H1 (cell line): ENCODE results near the gene TFB1M. TPM values are rescaled to one million over a fixed set of nuclear protein-coding genes. Genes with fewer than 3 reads are reported as not detected.

Experiments
- CTCF ChIA-PET: fragments of 300-600 bp; sonication (Branson Sonifier 250); formaldehyde crosslinking; loops from one replicate; lab custom pipeline; 2021; ENCODE audit not compliant: partially characterized antibody; lab: Charles Lee
- POLR2A ChIA-PET: fragments of 300-600 bp; sonication (Branson Sonifier 250); formaldehyde crosslinking; loops from one replicate; lab custom pipeline; 2021; ENCODE audit warnings: inconsistent platforms; ENCODE audit not compliant: partially characterized antibody; lab: Charles Lee
- DNase-seq, 2 experiments: peaks; one replicate each; pipeline versions ENCODE4 v3.0.0 to v3.0.0-alpha.2; 2010 to 2022; ENCODE audit warnings: low spot score in 2 of 2, low read depth in 1 of 2, mixed read lengths in 1 of 2
- FAIRE-seq: peaks from 2 replicates; lab custom pipeline; 2011; peaks lifted over from hg19 to GRCh38; lab: Jason Lieb, UNC
- H2AFZ ChIP-seq: 2 replicates; pipeline ENCODE4 v1.8.1; 2012; ENCODE audit warnings: low read length, inconsistent platforms
- H2AK5ac ChIP-seq: 2 replicates; pipeline ENCODE4 v1.6.1; 2013; ENCODE audit warnings: low read depth, low read length
- H2BK120ac ChIP-seq: replicated peaks from 2 replicates; pipeline ENCODE3; 2013; ENCODE audit warnings: low read depth, low read length, inconsistent platforms
- H2BK12ac ChIP-seq: 2 replicates; pipeline ENCODE4 v1.6.1; 2013; ENCODE audit warnings: low read depth, low read length
- H2BK15ac ChIP-seq: 2 replicates; pipeline ENCODE4 v1.6.1; 2013; ENCODE audit warnings: low read length
- H2BK20ac ChIP-seq: 2 replicates; pipeline ENCODE4 v1.6.1; 2013; ENCODE audit warnings: low read length
- H2BK5ac ChIP-seq: 2 replicates; pipeline ENCODE4 v1.6.1; 2013; ENCODE audit warnings: low read depth, low read length
- H3K14ac ChIP-seq: 2 replicates; pipeline ENCODE4 v1.6.1; 2013; ENCODE audit warnings: inconsistent platforms; ENCODE audit not compliant: insufficient read length
- H3K18ac ChIP-seq: 2 replicates; pipeline ENCODE4 v1.6.1; 2013; ENCODE audit warnings: low read length; ENCODE audit errors: extremely low read depth
- H3K23ac ChIP-seq: 2 replicates; pipeline ENCODE4 v1.6.1; 2013; ENCODE audit warnings: inconsistent platforms; ENCODE audit not compliant: insufficient read length
- H3K23me2 ChIP-seq: 2 replicates; pipeline ENCODE4 v1.6.1; 2013; ENCODE audit warnings: low read depth, low read length
- H3K27ac ChIP-seq: 2 replicates; pipeline ENCODE4 v1.6.1; 2011; ENCODE audit warnings: low read depth, low read length, inconsistent platforms
- H3K27me3 ChIP-seq, 4 experiments: replicated peaks in 1 of 4; 1 replicate in 1 of 4; 2 replicates in 3 of 4; pipeline versions ENCODE4 v1.6.1 to v1.8.1; 2011 to 2013; ENCODE audit warnings: low read length in 3 of 4, mild to moderate bottlenecking in 3 of 4, inconsistent platforms in 2 of 4, mixed read lengths in 2 of 4, moderate library complexity in 1 of 4; ENCODE audit not compliant: control insufficient read depth in 3 of 4, insufficient read depth in 3 of 4; ENCODE audit errors: extremely low read depth in 1 of 4
- H3K36me3 ChIP-seq, 4 experiments: 2 replicates each; pipeline versions ENCODE4 v1.6.1 to v1.8.1; 2011 to 2013; ENCODE audit warnings: mild to moderate bottlenecking in 4 of 4, low read length in 3 of 4, moderate library complexity in 2 of 4, control low read depth in 1 of 4, inconsistent platforms in 1 of 4; ENCODE audit not compliant: insufficient read depth in 4 of 4, control insufficient read depth in 2 of 4
- H3K4ac ChIP-seq: replicated peaks from 2 replicates; pipeline ENCODE3; 2013; ENCODE audit warnings: low read length, low read depth, mixed read lengths, inconsistent platforms; ENCODE audit not compliant: insufficient read length
- H3K4me1 ChIP-seq, 4 experiments: replicated peaks in 1 of 4; 1 replicate in 1 of 4; 2 replicates in 3 of 4; pipeline versions ENCODE4 v1.6.1 to v1.8.1; 2011 to 2013; ENCODE audit warnings: low read length in 3 of 4, inconsistent platforms in 2 of 4, mixed read lengths in 1 of 4; ENCODE audit not compliant: insufficient read depth in 4 of 4, control insufficient read depth in 3 of 4
- H3K4me2 ChIP-seq, 2 experiments: 2 replicates each; pipeline versions ENCODE4 v1.6.1 to v1.8.1; 2011 to 2013; ENCODE audit warnings: low read depth in 2 of 2, low read length in 2 of 2, control low read depth in 1 of 2, inconsistent platforms in 1 of 2, mild to moderate bottlenecking in 1 of 2; ENCODE audit not compliant: insufficient read depth in 1 of 2
- H3K4me3 ChIP-seq, 4 experiments: fragments of 200-600, 300-600 bp in 1 of 4; sonication (generic), shearing (Covaris generic), sonication (Bioruptor Twin) in 1 of 4; 2 replicates each; pipeline versions ENCODE4 v1.5.1 to v1.8.1; 2011 to 2016; ENCODE audit warnings: low read length in 4 of 4, low read depth in 3 of 4, control low read depth in 2 of 4, inconsistent platforms in 2 of 4, mild to moderate bottlenecking in 2 of 4, mixed read lengths in 1 of 4, moderate library complexity in 1 of 4; ENCODE audit not compliant: insufficient read depth in 2 of 4; ENCODE audit errors: extremely low read depth in 1 of 4
- H3K56ac ChIP-seq: replicated peaks from 2 replicates; pipeline ENCODE3; 2013; ENCODE audit warnings: low read depth, mild to moderate bottlenecking, mixed read lengths, low read length, inconsistent platforms; ENCODE audit not compliant: insufficient read length
- H3K79me1 ChIP-seq: 2 replicates; pipeline ENCODE4 v1.6.1; 2013; ENCODE audit warnings: low read depth, low read length, control low read depth
- H3K79me2 ChIP-seq, 2 experiments: 2 replicates each; pipeline versions ENCODE4 v1.6.1 to v1.8.1; 2012 to 2013; ENCODE audit warnings: low read length in 2 of 2, mild to moderate bottlenecking in 2 of 2, inconsistent platforms in 1 of 2; ENCODE audit not compliant: insufficient read depth in 2 of 2, control insufficient read depth in 1 of 2
- H3K9ac ChIP-seq, 4 experiments: replicated peaks in 1 of 4; 1 replicate in 1 of 4; 2 replicates in 3 of 4; pipeline versions ENCODE4 v1.6.1 to v1.8.1; 2011 to 2013; ENCODE audit warnings: low read depth in 3 of 4, low read length in 3 of 4, control low read depth in 2 of 4, mild to moderate bottlenecking in 2 of 4, moderate library complexity in 2 of 4, inconsistent platforms in 1 of 4; ENCODE audit errors: extremely low read depth in 1 of 4
- H3K9me3 ChIP-seq, 2 experiments: 2 replicates each; pipeline versions ENCODE4 v1.6.1 to v1.8.1; 2012 to 2013; ENCODE audit warnings: mild to moderate bottlenecking in 2 of 2, moderate library complexity in 2 of 2, control low read depth in 1 of 2, inconsistent platforms in 1 of 2, low read depth in 1 of 2, low read length in 1 of 2, mixed read lengths in 1 of 2; ENCODE audit not compliant: insufficient read depth in 2 of 2
- H4K20me1 ChIP-seq, 2 experiments: replicated peaks in 1 of 2; 2 replicates each; pipeline versions ENCODE3 to v1.8.1; 2011 to 2013; ENCODE audit warnings: inconsistent platforms in 2 of 2, low read length in 2 of 2, mild to moderate bottlenecking in 1 of 2; ENCODE audit not compliant: insufficient read depth in 2 of 2, control insufficient read depth in 1 of 2
- H4K5ac ChIP-seq: 2 replicates; pipeline ENCODE4 v1.6.1; 2013; ENCODE audit warnings: low read length, low read depth, mixed read lengths, inconsistent platforms; ENCODE audit not compliant: insufficient read length
- H4K8ac ChIP-seq: 2 replicates; pipeline ENCODE4 v1.8.0; 2013; ENCODE audit warnings: mild to moderate bottlenecking, moderate library complexity, low read length, inconsistent platforms; ENCODE audit not compliant: insufficient read depth; ENCODE audit errors: extremely low read depth
- H4K91ac ChIP-seq: replicated peaks from 2 replicates; pipeline ENCODE3; 2013; ENCODE audit warnings: low read length, mixed read lengths, inconsistent platforms; ENCODE audit not compliant: insufficient read length
- BRCA1 ChIP-seq: IDR thresholded peaks from 2 replicates; pipeline ENCODE4 v1.6.1; 2012; ENCODE audit warnings: low read depth, low read length, improper control_type of control experiment
- CBX5 ChIP-seq: fragments of 300-800, 300-1000 bp; sonication (generic); IDR thresholded peaks from 2 replicates; pipeline ENCODE4 v1.7.1; 2016; ENCODE audit warnings: antibody characterized with exemption, low read length, low read depth
- FOSL1 ChIP-seq: IDR thresholded peaks from 2 replicates; pipeline ENCODE4 v1.6.1; 2011; ENCODE audit warnings: mild to moderate bottlenecking, low read depth, low read length, moderate library complexity; ENCODE audit not compliant: insufficient read depth
- HDAC2 ChIP-seq, 2 experiments: fragments of 300-600 bp in 1 of 2; sonication (generic) in 1 of 2; IDR thresholded peaks; 2 replicates each; pipeline ENCODE4 v1.6.1; 2011 to 2012; ENCODE audit warnings: low read depth in 2 of 2, low read length in 2 of 2, mild to moderate bottlenecking in 2 of 2, moderate library complexity in 2 of 2, borderline replicate concordance in 1 of 2, inconsistent platforms in 1 of 2
- KDM5A ChIP-seq: fragments of 200-600 bp; IDR thresholded peaks from 2 replicates; pipeline ENCODE4 v1.7.1; 2012; ENCODE audit warnings: mild to moderate bottlenecking, low read length, inconsistent platforms, mixed read lengths
- POLR2A ChIP-seq, 2 experiments: IDR thresholded peaks; 1 replicate in 1 of 2; 2 replicates in 1 of 2; pipeline ENCODE4 v1.6.1; 2011; ENCODE audit warnings: low read depth in 2 of 2, low read length in 2 of 2, mild to moderate bottlenecking in 2 of 2; ENCODE audit errors: control extremely low read depth in 1 of 2
- POLR2AphosphoS5 ChIP-seq: IDR thresholded peaks from 2 replicates; pipeline ENCODE4 v1.6.1; 2011; ENCODE audit warnings: low read depth, low read length
- SIX5 ChIP-seq: IDR thresholded peaks from 2 replicates; pipeline ENCODE4 v1.6.1; 2011; ENCODE audit warnings: mild to moderate bottlenecking, low read depth, low read length
- SP4 ChIP-seq: IDR thresholded peaks from 2 replicates; pipeline ENCODE4 v1.6.1; 2012; ENCODE audit warnings: low read length, inconsistent platforms
- SUZ12 ChIP-seq: fragments of 200-600 bp; sonication (generic); IDR thresholded peaks from 2 replicates; pipeline ENCODE4 v1.6.1; 2012; ENCODE audit warnings: mild to moderate bottlenecking, inconsistent platforms, low read length, moderate library complexity, mixed read lengths
- TCF12 ChIP-seq: IDR thresholded peaks from 2 replicates; pipeline ENCODE4 v1.6.1; 2011; ENCODE audit warnings: low read depth, mild to moderate bottlenecking, low read length
- ZNF274 ChIP-seq: IDR thresholded peaks from 2 replicates; pipeline ENCODE4 v1.7.0; 2012; ENCODE audit warnings: low read length, borderline replicate concordance; ENCODE audit errors: extremely low read depth
- WGBS, 2 experiments: shearing (Covaris generic) in 1 of 2; methylation state at CpG; one replicate each; pipeline versions ENCODE4 v1.1.6 to v1.1.7; 2013 to 2015; ENCODE audit warnings: low lambda C conversion rate in 2 of 2, mixed read lengths in 2 of 2, inconsistent platforms in 1 of 2, low coverage in 1 of 2, missing lambda C conversion rate in 1 of 2; ENCODE audit not compliant: insufficient replicate concordance in 2 of 2, insufficient coverage in 1 of 2, insufficient read length in 1 of 2; ENCODE audit errors: extremely low coverage in 1 of 2, missing lambda C conversion rate in 1 of 2; 5-methylcytosine and 5-hydroxymethylcytosine counted together
- polyA plus RNA-seq, 7 experiments: library from polyadenylated mRNA; depleted of rRNA in 3 of 7; stranded (reverse) in 5 of 7; unstranded in 2 of 7; fragments of >200 nt in 5 of 7; fragments of 200-250 nt in 2 of 7; gene quantifications; 1 replicate in 5 of 7; 2 replicates in 1 of 7; 4 replicates in 1 of 7; pipeline versions ENCODE4 v1.2.1 to v1.2.3, GENCODE V29; 2011 to 2013; ENCODE audit warnings: missing spikeins in 2 of 7, mixed read lengths in 2 of 7
- total RNA-seq: library from RNA; stranded (reverse); fragmentation: NEBNext Ultra II Directional; extraction: Animal tissue kit (Norgen Biotek cat#: 25700); gene quantifications from 2 replicates; pipeline ENCODE4 v1.2.1, GENCODE V29; 2021
- TF ChIP-seq, protein P1 (sequence below): IDR thresholded peaks from 2 replicates; pipeline ENCODE4 v1.6.1; 2011; ENCODE audit warnings: low read depth, mild to moderate bottlenecking, low read length; ENCODE audit not compliant: insufficient read depth
- TF ChIP-seq, protein P2 (sequence below): IDR thresholded peaks from 2 replicates; pipeline ENCODE4 v1.6.1; 2011; ENCODE audit warnings: low read length, improper control_type of control experiment

TFB1M gene
- total and polyA plus RNA-seq, 2 of the 8 experiments (the other 6 are each of a cell fraction or from before 2014, with no cell fraction given) = 28.2 to 49.4 TPM

DNA sequence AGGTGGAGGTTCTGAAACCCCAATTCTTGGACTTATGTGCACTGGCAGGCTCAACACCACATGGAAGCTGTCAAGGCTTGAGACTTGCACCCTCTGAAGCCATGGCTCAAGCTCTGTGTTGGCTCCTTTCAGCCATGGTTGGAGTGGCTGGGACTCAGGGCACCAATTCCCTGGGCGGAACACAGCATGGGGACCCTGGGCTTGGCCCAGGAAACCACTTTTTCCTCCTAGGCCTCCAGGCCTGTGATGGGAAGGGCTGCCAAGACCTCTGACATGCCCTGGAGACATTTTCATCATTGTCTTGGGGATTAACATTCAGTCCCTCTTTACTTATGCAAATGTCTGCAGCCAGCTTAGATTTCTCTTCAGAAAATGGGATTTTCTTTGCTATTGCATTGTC is 76.7 kb downstream of the TFB1M start:
- Histone ChIP-seq H2BK20ac (no peak overlapping the region), H3K9ac (no peak overlapping the region), H3K18ac (no peak overlapping the region), H3K36me3 (peaks cover 0 to 12% (median 3%) of the 10 kb centered on the region in 4 experiments; a peak in 3 of 8 replicates), H4K5ac (no peak overlapping the region), H3K27ac (no peak overlapping the region), H3K14ac (no peak overlapping the region), H2AK5ac (no peak overlapping the region), H3K56ac (no peak overlapping the region), H4K91ac (no peak overlapping the region), H3K4ac (no peak overlapping the region), H2BK120ac (no peak overlapping the region), H4K8ac (no peak overlapping the region), H3K23me2 (no peaks in the 10 kb centered on the region), H3K27me3 (no peaks in the 10 kb centered on the region), H3K4me3 (no peak overlapping the region), H3K79me2 (no peaks in the 10 kb centered on the region), H3K4me1 (0 out of 7 replicates have a peak, but pooled peaks cover 0 to 4% (median 0%) of the 10 kb centered on the region in 4 experiments), H2BK5ac (no peak overlapping the region), H2AFZ (no peak overlapping the region), H3K4me2 (no peak overlapping the region), H2BK15ac (no peak overlapping the region), H3K23ac (no peak overlapping the region), H4K20me1 (no peaks in the 10 kb centered on the region), H3K79me1 (no peaks in the 10 kb centered on the region), H3K9me3 (peaks cover 13 to 19% of the 10 kb centered on the region in 2 experiments), H2BK12ac (no peak overlapping the region)
- ChIA-PET CTCF (interaction anchor here (2.2 to 5.6 kb wide), 2 partner anchors 9 to 59 kb away, joined by 6 to 48 read pairs; no protein-coding TSS in a partner anchor), POLR2A (no interaction called here)
- 100% methylated on average over 1 of the region's 1 CpG; no CpG with 5 or more reads in 1 of the 2 experiments for WGBS, 2 experiments
- no peak for DNase-seq
- no peak for FAIRE-seq
- TF ChIP-seq POLR2AphosphoS5 (no peak), SUZ12 (no peak), TCF12 (no peak), SIX5 (no peak), ZNF274 (no peak), BRCA1 (no peak), SP4 (no peak), CBX5 (no peak), POLR2A (IDR thresholded peaks at IDR 0.05; ENCODE audit: control extremely low read depth in 1 of 2, low read depth in 2 of 2, low read length in 2 of 2) (no peak), HDAC2 (IDR thresholded peaks at IDR 0.05; ENCODE audit: borderline replicate concordance in 1 of 2, low read depth in 2 of 2, low read length in 2 of 2) (no peak), KDM5A (no peak), FOSL1 (no peak)
- TF ChIP-seq, protein P1, sequence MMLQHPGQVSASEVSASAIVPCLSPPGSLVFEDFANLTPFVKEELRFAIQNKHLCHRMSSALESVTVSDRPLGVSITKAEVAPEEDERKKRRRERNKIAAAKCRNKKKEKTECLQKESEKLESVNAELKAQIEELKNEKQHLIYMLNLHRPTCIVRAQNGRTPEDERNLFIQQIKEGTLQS = no peak
- TF ChIP-seq, protein P2, sequence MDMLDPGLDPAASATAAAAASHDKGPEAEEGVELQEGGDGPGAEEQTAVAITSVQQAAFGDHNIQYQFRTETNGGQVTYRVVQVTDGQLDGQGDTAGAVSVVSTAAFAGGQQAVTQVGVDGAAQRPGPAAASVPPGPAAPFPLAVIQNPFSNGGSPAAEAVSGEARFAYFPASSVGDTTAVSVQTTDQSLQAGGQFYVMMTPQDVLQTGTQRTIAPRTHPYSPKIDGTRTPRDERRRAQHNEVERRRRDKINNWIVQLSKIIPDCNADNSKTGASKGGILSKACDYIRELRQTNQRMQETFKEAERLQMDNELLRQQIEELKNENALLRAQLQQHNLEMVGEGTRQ = no peak
